ENCODE data around the gene RNASEL. TPM values are rescaled to one million over a fixed set of nuclear protein-coding genes. Genes with fewer than 3 reads are reported as not detected.

RNASEL gene
- total and polyA plus RNA-seq, 9 of the 15 experiments (the other 6 are each of a cell fraction or from before 2014, with no cell fraction given) = 4.3 to 11.1 (median 7.2) TPM

- H3K27ac ChIP-seq (ENCODE audit: extremely low read depth, low read depth, low read length) = no peak overlapping the region
- no peaks in the 10 kb centered on the region for H3K9me3 ChIP-seq (replicated peaks; ENCODE audit: control insufficient read depth, insufficient read depth, low read depth, low read length)
- peaks cover 0 to 5% of the 10 kb centered on the region in 2 experiments; a peak in 2 of 5 replicates for H3K27me3 ChIP-seq (ENCODE audit: control insufficient read depth in 2 of 2, insufficient read depth in 2 of 2, low read length in 2 of 2)
- peak; percentile 63 for ATAC-seq
- TF ChIP-seq EP400 (IDR thresholded peaks at IDR 0.05) = no peak
- no peak for TF ChIP-seq PHF21A (IDR thresholded peaks at IDR 0.05; ENCODE audit: borderline replicate concordance, low read depth)
- TF ChIP-seq KDM5B (IDR thresholded peaks at IDR 0.05; ENCODE audit: insufficient replicate concordance, low read depth, low read length) = no peak
- no peak for TF ChIP-seq SMARCA4 (IDR thresholded peaks at IDR 0.05)
- no peak for TF ChIP-seq NKRF (IDR thresholded peaks at IDR 0.05; ENCODE audit: borderline replicate concordance)
- no peak for TF ChIP-seq ZNF217 (CRISPR knock-in tag; IDR thresholded peaks at IDR 0.05)
- no peak for TF ChIP-seq MTA1 (IDR thresholded peaks at IDR 0.05; ENCODE audit: borderline replicate concordance)
- TF ChIP-seq IFI16 (CRISPR knock-in tag; IDR thresholded peaks at IDR 0.05) = no peak
- no peak for TF ChIP-seq JUN (IDR thresholded peaks at IDR 0.05; ENCODE audit: borderline replicate concordance, low read depth, low read length)
- no peak for TF ChIP-seq JUN (CRISPR knock-in tag; IDR thresholded peaks at IDR 0.05; ENCODE audit: borderline replicate concordance)
- no peak for TF ChIP-seq ZNF184 (CRISPR knock-in tag; IDR thresholded peaks at IDR 0.05)
- TF ChIP-seq DNMT1 (IDR thresholded peaks at IDR 0.05) = no peak
- no peak for TF ChIP-seq RBM14 (IDR thresholded peaks at IDR 0.05; ENCODE audit: borderline replicate concordance, insufficient read depth, low read depth, low read length)
- no peak for TF ChIP-seq CHD1 (IDR thresholded peaks at IDR 0.05; ENCODE audit: low read length)
- TF ChIP-seq DDX20 (tag; IDR thresholded peaks at IDR 0.05; ENCODE audit: low read depth) = no peak
- TF ChIP-seq SAP30 (IDR thresholded peaks at IDR 0.05; ENCODE audit: borderline replicate concordance, insufficient read depth, low read depth, low read length, poor library complexity, severe bottlenecking) = no peak
- no peak for TF ChIP-seq GMEB1 (CRISPR knock-in tag; IDR thresholded peaks at IDR 0.05)
- TF ChIP-seq ELK3 (CRISPR knock-in tag; IDR thresholded peaks at IDR 0.05) = no peak
- no peak for TF ChIP-seq ZNF121 (CRISPR knock-in tag; conservative IDR thresholded peaks at IDR 0.05)
- in situ Hi-C loops (cut with MboI) (no loop called here), intact Hi-C loops (cut with micrococcal nuclease) (no loop called here)
- 18% methylated on average over 6 of the region's 6 CpGs for WGBS (ENCODE audit: insufficient coverage, low coverage, missing lambda C conversion rate)
- FAIRE-seq = no peak
- no TSS peak for BruUV-seq (replicated peaks)
- CTCF ChIA-PET (ENCODE audit: low intra/inter-chr PET ratio) = no interaction called here
- H3K4me3 ChIP-seq = no peak overlapping the region
- H3K4me2 ChIP-seq (ENCODE audit: insufficient read depth, low read length) = no peak overlapping the region
- no peaks in the 10 kb centered on the region for H3K9me1 ChIP-seq (ENCODE audit: control insufficient read depth, insufficient read depth, low read length)
- no peaks in the 10 kb centered on the region for H3K4me1 ChIP-seq (replicated peaks in 1 of 2; ENCODE audit: control insufficient read depth in 2 of 2, insufficient read depth in 2 of 2, low read length in 2 of 2)
- DNase-seq (ENCODE audit: extremely low read depth in 1 of 4, low spot score in 3 of 4) = no peak
- peak overlapping the region; percentile 77 for H2AFZ ChIP-seq (ENCODE audit: low read depth, low read length)
- POLR2A ChIA-PET = no interaction called here
- no peaks in the 10 kb centered on the region for H4K20me1 ChIP-seq (replicated peaks; ENCODE audit: control insufficient read depth, insufficient read depth, low read length)
- no peak overlapping the region for H3K9ac ChIP-seq (ENCODE audit: insufficient read depth in 1 of 2, low read depth in 2 of 2, low read length in 2 of 2)
- H3K79me2 ChIP-seq (ENCODE audit: control insufficient read depth, insufficient read depth, low read length) = no peaks in the 10 kb centered on the region
- H3K36me3 ChIP-seq (ENCODE audit: control insufficient read depth, insufficient read depth, low read length) = peaks cover 3% of the 10 kb centered on the region; the same call in 2 of the 3 replicates
These were observed 19.0 kb downstream of the RNASEL start for GRCh38 chr1:182569939-182570610.

All from K562 (cell line).